H1 (cell line): ENCODE measurements around the gene S100A13. TPM values are rescaled to one million over a fixed set of nuclear protein-coding genes. Genes with fewer than 3 reads are reported as not detected.

Experiments used
- CTCF ChIA-PET: fragments of 300-600 bp; sonication (Branson Sonifier 250); formaldehyde crosslinking; loops from one replicate; lab custom pipeline; 2021; ENCODE audit not compliant: partially characterized antibody; lab: Charles Lee
- POLR2A ChIA-PET: fragments of 300-600 bp; sonication (Branson Sonifier 250); formaldehyde crosslinking; loops from one replicate; lab custom pipeline; 2021; ENCODE audit warnings: inconsistent platforms; ENCODE audit not compliant: partially characterized antibody; lab: Charles Lee
- DNase-seq, 2 experiments: peaks; one replicate each; pipeline versions ENCODE4 v3.0.0 to v3.0.0-alpha.2; 2010 to 2022; ENCODE audit warnings: low spot score in 2 of 2, low read depth in 1 of 2, mixed read lengths in 1 of 2
- FAIRE-seq: peaks from 2 replicates; lab custom pipeline; 2011; peaks lifted over from hg19 to GRCh38; lab: Jason Lieb, UNC
- H2AFZ ChIP-seq: 2 replicates; pipeline ENCODE4 v1.8.1; 2012; ENCODE audit warnings: low read length, inconsistent platforms
- H2AK5ac ChIP-seq: 2 replicates; pipeline ENCODE4 v1.6.1; 2013; ENCODE audit warnings: low read depth, low read length
- H2BK120ac ChIP-seq: replicated peaks from 2 replicates; pipeline ENCODE3; 2013; ENCODE audit warnings: low read depth, low read length, inconsistent platforms
- H2BK12ac ChIP-seq: 2 replicates; pipeline ENCODE4 v1.6.1; 2013; ENCODE audit warnings: low read depth, low read length
- H2BK15ac ChIP-seq: 2 replicates; pipeline ENCODE4 v1.6.1; 2013; ENCODE audit warnings: low read length
- H2BK20ac ChIP-seq: 2 replicates; pipeline ENCODE4 v1.6.1; 2013; ENCODE audit warnings: low read length
- H2BK5ac ChIP-seq: 2 replicates; pipeline ENCODE4 v1.6.1; 2013; ENCODE audit warnings: low read depth, low read length
- H3K14ac ChIP-seq: 2 replicates; pipeline ENCODE4 v1.6.1; 2013; ENCODE audit warnings: inconsistent platforms; ENCODE audit not compliant: insufficient read length
- H3K18ac ChIP-seq: 2 replicates; pipeline ENCODE4 v1.6.1; 2013; ENCODE audit warnings: low read length; ENCODE audit errors: extremely low read depth
- H3K23ac ChIP-seq: 2 replicates; pipeline ENCODE4 v1.6.1; 2013; ENCODE audit warnings: inconsistent platforms; ENCODE audit not compliant: insufficient read length
- H3K23me2 ChIP-seq: 2 replicates; pipeline ENCODE4 v1.6.1; 2013; ENCODE audit warnings: low read depth, low read length
- H3K27ac ChIP-seq: 2 replicates; pipeline ENCODE4 v1.6.1; 2011; ENCODE audit warnings: low read depth, low read length, inconsistent platforms
- H3K27me3 ChIP-seq, 4 experiments: replicated peaks in 1 of 4; 1 replicate in 1 of 4; 2 replicates in 3 of 4; pipeline versions ENCODE4 v1.6.1 to v1.8.1; 2011 to 2013; ENCODE audit warnings: low read length in 3 of 4, mild to moderate bottlenecking in 3 of 4, inconsistent platforms in 2 of 4, mixed read lengths in 2 of 4, moderate library complexity in 1 of 4; ENCODE audit not compliant: control insufficient read depth in 3 of 4, insufficient read depth in 3 of 4; ENCODE audit errors: extremely low read depth in 1 of 4
- H3K36me3 ChIP-seq, 4 experiments: 2 replicates each; pipeline versions ENCODE4 v1.6.1 to v1.8.1; 2011 to 2013; ENCODE audit warnings: mild to moderate bottlenecking in 4 of 4, low read length in 3 of 4, moderate library complexity in 2 of 4, control low read depth in 1 of 4, inconsistent platforms in 1 of 4; ENCODE audit not compliant: insufficient read depth in 4 of 4, control insufficient read depth in 2 of 4
- H3K4ac ChIP-seq: replicated peaks from 2 replicates; pipeline ENCODE3; 2013; ENCODE audit warnings: low read length, low read depth, mixed read lengths, inconsistent platforms; ENCODE audit not compliant: insufficient read length
- H3K4me1 ChIP-seq, 4 experiments: replicated peaks in 1 of 4; 1 replicate in 1 of 4; 2 replicates in 3 of 4; pipeline versions ENCODE4 v1.6.1 to v1.8.1; 2011 to 2013; ENCODE audit warnings: low read length in 3 of 4, inconsistent platforms in 2 of 4, mixed read lengths in 1 of 4; ENCODE audit not compliant: insufficient read depth in 4 of 4, control insufficient read depth in 3 of 4
- H3K4me2 ChIP-seq, 2 experiments: 2 replicates each; pipeline versions ENCODE4 v1.6.1 to v1.8.1; 2011 to 2013; ENCODE audit warnings: low read depth in 2 of 2, low read length in 2 of 2, control low read depth in 1 of 2, inconsistent platforms in 1 of 2, mild to moderate bottlenecking in 1 of 2; ENCODE audit not compliant: insufficient read depth in 1 of 2
- H3K4me3 ChIP-seq, 4 experiments: fragments of 200-600, 300-600 bp in 1 of 4; sonication (generic), shearing (Covaris generic), sonication (Bioruptor Twin) in 1 of 4; 2 replicates each; pipeline versions ENCODE4 v1.5.1 to v1.8.1; 2011 to 2016; ENCODE audit warnings: low read length in 4 of 4, low read depth in 3 of 4, control low read depth in 2 of 4, inconsistent platforms in 2 of 4, mild to moderate bottlenecking in 2 of 4, mixed read lengths in 1 of 4, moderate library complexity in 1 of 4; ENCODE audit not compliant: insufficient read depth in 2 of 4; ENCODE audit errors: extremely low read depth in 1 of 4
- H3K56ac ChIP-seq: replicated peaks from 2 replicates; pipeline ENCODE3; 2013; ENCODE audit warnings: low read depth, mild to moderate bottlenecking, mixed read lengths, low read length, inconsistent platforms; ENCODE audit not compliant: insufficient read length
- H3K79me1 ChIP-seq: 2 replicates; pipeline ENCODE4 v1.6.1; 2013; ENCODE audit warnings: low read depth, low read length, control low read depth
- H3K79me2 ChIP-seq, 2 experiments: 2 replicates each; pipeline versions ENCODE4 v1.6.1 to v1.8.1; 2012 to 2013; ENCODE audit warnings: low read length in 2 of 2, mild to moderate bottlenecking in 2 of 2, inconsistent platforms in 1 of 2; ENCODE audit not compliant: insufficient read depth in 2 of 2, control insufficient read depth in 1 of 2
- H3K9ac ChIP-seq, 4 experiments: replicated peaks in 1 of 4; 1 replicate in 1 of 4; 2 replicates in 3 of 4; pipeline versions ENCODE4 v1.6.1 to v1.8.1; 2011 to 2013; ENCODE audit warnings: low read depth in 3 of 4, low read length in 3 of 4, control low read depth in 2 of 4, mild to moderate bottlenecking in 2 of 4, moderate library complexity in 2 of 4, inconsistent platforms in 1 of 4; ENCODE audit errors: extremely low read depth in 1 of 4
- H3K9me3 ChIP-seq, 2 experiments: 2 replicates each; pipeline versions ENCODE4 v1.6.1 to v1.8.1; 2012 to 2013; ENCODE audit warnings: mild to moderate bottlenecking in 2 of 2, moderate library complexity in 2 of 2, control low read depth in 1 of 2, inconsistent platforms in 1 of 2, low read depth in 1 of 2, low read length in 1 of 2, mixed read lengths in 1 of 2; ENCODE audit not compliant: insufficient read depth in 2 of 2
- H4K20me1 ChIP-seq, 2 experiments: replicated peaks in 1 of 2; 2 replicates each; pipeline versions ENCODE3 to v1.8.1; 2011 to 2013; ENCODE audit warnings: inconsistent platforms in 2 of 2, low read length in 2 of 2, mild to moderate bottlenecking in 1 of 2; ENCODE audit not compliant: insufficient read depth in 2 of 2, control insufficient read depth in 1 of 2
- H4K5ac ChIP-seq: 2 replicates; pipeline ENCODE4 v1.6.1; 2013; ENCODE audit warnings: low read length, low read depth, mixed read lengths, inconsistent platforms; ENCODE audit not compliant: insufficient read length
- H4K8ac ChIP-seq: 2 replicates; pipeline ENCODE4 v1.8.0; 2013; ENCODE audit warnings: mild to moderate bottlenecking, moderate library complexity, low read length, inconsistent platforms; ENCODE audit not compliant: insufficient read depth; ENCODE audit errors: extremely low read depth
- H4K91ac ChIP-seq: replicated peaks from 2 replicates; pipeline ENCODE3; 2013; ENCODE audit warnings: low read length, mixed read lengths, inconsistent platforms; ENCODE audit not compliant: insufficient read length
- CTBP2 ChIP-seq: IDR thresholded peaks from 2 replicates; pipeline ENCODE4 v1.7.0; 2011; ENCODE audit warnings: borderline replicate concordance, mild to moderate bottlenecking, moderate library complexity, mixed read lengths, low read length; ENCODE audit not compliant: insufficient read depth, insufficient read length
- GABPA ChIP-seq: IDR thresholded peaks from 2 replicates; pipeline ENCODE4 v1.6.1; 2011; ENCODE audit warnings: mild to moderate bottlenecking, low read length, moderate library complexity, borderline replicate concordance; ENCODE audit not compliant: insufficient read depth
- WGBS, 2 experiments: shearing (Covaris generic) in 1 of 2; methylation state at CpG; one replicate each; pipeline versions ENCODE4 v1.1.6 to v1.1.7; 2013 to 2015; ENCODE audit warnings: low lambda C conversion rate in 2 of 2, mixed read lengths in 2 of 2, inconsistent platforms in 1 of 2, low coverage in 1 of 2, missing lambda C conversion rate in 1 of 2; ENCODE audit not compliant: insufficient replicate concordance in 2 of 2, insufficient coverage in 1 of 2, insufficient read length in 1 of 2; ENCODE audit errors: extremely low coverage in 1 of 2, missing lambda C conversion rate in 1 of 2; 5-methylcytosine and 5-hydroxymethylcytosine counted together
- polyA plus RNA-seq, 7 experiments: library from polyadenylated mRNA; depleted of rRNA in 3 of 7; stranded (reverse) in 5 of 7; unstranded in 2 of 7; fragments of >200 nt in 5 of 7; fragments of 200-250 nt in 2 of 7; gene quantifications; 1 replicate in 5 of 7; 2 replicates in 1 of 7; 4 replicates in 1 of 7; pipeline versions ENCODE4 v1.2.1 to v1.2.3, GENCODE V29; 2011 to 2013; ENCODE audit warnings: missing spikeins in 2 of 7, mixed read lengths in 2 of 7
- total RNA-seq: library from RNA; stranded (reverse); fragmentation: NEBNext Ultra II Directional; extraction: Animal tissue kit (Norgen Biotek cat#: 25700); gene quantifications from 2 replicates; pipeline ENCODE4 v1.2.1, GENCODE V29; 2021

The S100A13 gene
- total and polyA plus RNA-seq, 2 of the 8 experiments (the other 6 are each of a cell fraction or from before 2014, with no cell fraction given): 63.6 to 127 TPM

DNA sequence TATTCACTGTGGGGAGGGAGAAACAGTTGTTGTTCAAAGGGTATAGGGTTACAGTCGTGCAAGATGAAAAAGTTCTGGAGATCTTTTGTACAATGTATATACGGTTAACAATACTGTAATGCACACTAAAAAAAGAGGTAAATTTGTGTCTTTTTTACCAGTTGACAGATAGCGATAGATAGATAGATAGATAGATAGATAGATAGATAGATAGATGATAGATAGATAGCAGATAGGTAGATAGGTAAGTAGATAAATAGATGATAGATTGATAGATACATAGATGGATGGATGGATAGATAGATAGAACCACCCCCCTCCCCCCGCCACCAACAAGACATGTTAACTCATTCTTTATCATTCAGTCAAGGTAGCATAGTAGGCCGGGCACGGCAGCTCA is 24.6 kb downstream of the S100A13 start:
- H3K56ac ChIP-seq: no peak overlapping the region
- no peaks in the 10 kb centered on the region for H3K9me3 ChIP-seq
- WGBS, 2 experiments: 94% methylated on average over 6 of the region's 6 CpGs; no CpG with 5 or more reads in 1 of the 2 experiments
- ChIA-PET POLR2A (interaction anchor here (1.6 kb wide), 1 partner anchor 31 kb away, joined by 7 read pairs; the partner anchor contains the start of gene CHTOP), CTCF (interaction anchor here (2.8 to 7.9 kb wide), 2 partner anchors 13 to 26 kb away, joined by 16 to 80 read pairs; partner anchors contain the start of genes S100A1, S100A13, S100A14 and S100A16)
- no peaks in the 10 kb centered on the region for H3K79me1 ChIP-seq
- FAIRE-seq (no peak), DNase-seq (no peak)
- H3K14ac ChIP-seq: no peak overlapping the region
- no peaks in the 10 kb centered on the region for H3K27me3 ChIP-seq
- no peaks in the 10 kb centered on the region for H4K20me1 ChIP-seq
- H3K27ac ChIP-seq: no peak overlapping the region
- no peak overlapping the region for H3K4me3 ChIP-seq
- no peak overlapping the region for H2AFZ ChIP-seq
- H3K36me3 ChIP-seq: no peaks in the 10 kb centered on the region
- H4K5ac ChIP-seq: no peak overlapping the region
- H2BK5ac ChIP-seq: no peak overlapping the region
- no peak overlapping the region for H3K4me2 ChIP-seq
- no peak for TF ChIP-seq GABPA
- TF ChIP-seq CTBP2: no peak
- H3K18ac ChIP-seq: no peak overlapping the region
- no peak overlapping the region for H2BK12ac ChIP-seq
- no peak overlapping the region for H2BK120ac ChIP-seq
- H3K79me2 ChIP-seq: no peaks in the 10 kb centered on the region
- H4K91ac ChIP-seq: no peak overlapping the region
- no peaks in the 10 kb centered on the region; the same call in 1 of the 2 replicates for H3K23me2 ChIP-seq
- no peak overlapping the region for H3K23ac ChIP-seq
- H2BK15ac ChIP-seq: no peak overlapping the region
- H3K9ac ChIP-seq: no peak overlapping the region
- no peak overlapping the region for H2AK5ac ChIP-seq
- H3K4ac ChIP-seq: no peak overlapping the region
- H3K4me1 ChIP-seq: peaks cover 3 to 10% (median 5%) of the 10 kb centered on the region in 4 experiments; a peak in 4 of 7 replicates
- H4K8ac ChIP-seq: no peak overlapping the region
- no peak overlapping the region for H2BK20ac ChIP-seq
